ENCODE results near the gene RTP4.

- no peak for TF ChIP-seq CTCF (IDR thresholded peaks at IDR 0.05)
- no peak for TF ChIP-seq POLR2A (IDR thresholded peaks at IDR 0.05)
These were observed 7.4 kb downstream of the RTP4 start for GRCh38 chr3:187375581-187375980.
